DOHH2 (cell line): ENCODE data around the gene NBPF1.
"Not testable (repeated sequence)": the region's sequence is repeated elsewhere in the genome, so short reads cannot be mapped to it uniquely, and the experiment has no call there.

Source experiments
- CTCF ChIP-seq: fragments of 200-600 bp; sonication (generic); IDR thresholded peaks from one replicate; pipeline ENCODE4 v1.5.1; 2014; ENCODE audit warnings: antibody characterized with exemption, mild to moderate bottlenecking, low read depth, low read length; ENCODE audit not compliant: poor library complexity, severe bottlenecking
- EZH2phosphoT487 ChIP-seq: fragments of 200-600 bp; sonication (generic); IDR thresholded peaks from 2 replicates; pipeline ENCODE4 v1.6.1; 2017; ENCODE audit warnings: borderline replicate concordance, mild to moderate bottlenecking, antibody characterized with exemption, low read length, moderate library complexity, mixed read lengths

- TF ChIP-seq CTCF, EZH2phosphoT487: not testable (repeated sequence)
Observed at GRCh38 chr1:16557034-16557433, 56.3 kb downstream of the NBPF1 start.
